HCT116 (cell line): ENCODE results near the gene ABCG8. TPM values are rescaled to one million over a fixed set of nuclear protein-coding genes. Genes with fewer than 3 reads are reported as not detected.

Source experiments
- ATAC-seq: fragments of 200-7000 bp; cut with Tn5 transposase; 2 replicates; pipeline ENCODE4 v1.9.1; 2020; ENCODE audit warnings: mild to moderate bottlenecking, moderate library complexity
- BruUV-seq: library from RNA; stranded (reverse); fragments of 400-500 nt; replicated peaks from 2 replicates; lab custom pipeline; 2021; lab: Mats Ljungman, UMichigan
- CTCF ChIA-PET: fragments of 300-600 bp; sonication (Branson Sonifier 250); formaldehyde crosslinking; loops from one replicate; lab custom pipeline; 2021; ENCODE audit warnings: antibody characterized with exemption; lab: Charles Lee
- POLR2A ChIA-PET: fragments of 300-600, 350-600 bp; sonication (Branson Sonifier 250); formaldehyde crosslinking; loops from one replicate; lab custom pipeline; 2021; ENCODE audit warnings: antibody characterized with exemption; lab: Charles Lee
- RAD21 ChIA-PET, 2 experiments: fragments of 300-600 bp; sonication (Branson Sonifier 250); formaldehyde crosslinking; loops; one replicate each; lab custom pipeline; 2023; ENCODE audit warnings: low total read pairs in 2 of 2; ENCODE audit not compliant: uncharacterized antibody in 2 of 2, unreplicated experiment in 2 of 2, low non-redundant PET in 1 of 2; lab: Charles Lee
- DNase-seq: peaks from one replicate; pipeline ENCODE4 v3.0.0-alpha.2; 2010; ENCODE audit warnings: low read depth, low spot score
- H2AFZ ChIP-seq: fragments of 200-600 bp; shearing (Covaris generic), sonication (generic); 2 replicates; pipeline ENCODE4 v1.6.1; 2017; ENCODE audit warnings: low read depth, mixed run types, mixed read lengths, antibody characterized with exemption, low read length; ENCODE audit not compliant: poor library complexity, severe bottlenecking
- H3K27ac ChIP-seq: 2 replicates; pipeline ENCODE4 v1.5.1; 2012; ENCODE audit warnings: low read depth, low read length
- H3K27me3 ChIP-seq: fragments of 200-600 bp; sonication (generic); 2 replicates; pipeline ENCODE4 v1.6.1; 2016; ENCODE audit warnings: mixed run types, low read length, mixed read lengths; ENCODE audit not compliant: insufficient read depth
- H3K36me3 ChIP-seq, 2 experiments: fragments of 200-500 bp in 1 of 2; fragments of 200-600 bp in 1 of 2; sonication (Bioruptor generic) in 1 of 2; sonication (generic) in 1 of 2; 2 replicates each; pipeline versions ENCODE4 v1.5.1 to v1.6.1; 2014 to 2016; ENCODE audit warnings: low read length in 2 of 2, inconsistent platforms in 1 of 2, mixed read lengths in 1 of 2, mixed run types in 1 of 2; ENCODE audit not compliant: insufficient read depth in 2 of 2, control insufficient read depth in 1 of 2
- H3K4me1 ChIP-seq, 2 experiments: fragments of 200-600 bp in 1 of 2; sonication (generic) in 1 of 2; 2 replicates each; pipeline versions ENCODE4 v1.5.1 to v1.6.1; 2012 to 2017; ENCODE audit warnings: low read length in 2 of 2, inconsistent platforms in 1 of 2, mild to moderate bottlenecking in 1 of 2, mixed read lengths in 1 of 2, mixed run types in 1 of 2, moderate library complexity in 1 of 2; ENCODE audit not compliant: insufficient read depth in 2 of 2, control insufficient read depth in 1 of 2
- H3K4me2 ChIP-seq: fragments of 200-600 bp; sonication (generic); 2 replicates; pipeline ENCODE4 v1.6.1; 2017; ENCODE audit warnings: mixed run types, low read length, mixed read lengths
- H3K4me3 ChIP-seq, 2 experiments: fragments of 200-600 bp in 1 of 2; sonication (generic) in 1 of 2; replicated peaks in 1 of 2; 2 replicates each; pipeline ENCODE4 v1.5.1; 2011 to 2016; ENCODE audit warnings: low read length in 2 of 2, control low read depth in 1 of 2, low read depth in 1 of 2, mild to moderate bottlenecking in 1 of 2, mixed read lengths in 1 of 2, mixed run types in 1 of 2
- H3K79me2 ChIP-seq: fragments of 200-600 bp; sonication (generic); 2 replicates; pipeline ENCODE4 v1.6.1; 2017; ENCODE audit warnings: mild to moderate bottlenecking, mixed run types, low read length, moderate library complexity, mixed read lengths; ENCODE audit not compliant: insufficient read depth
- H3K9ac ChIP-seq: fragments of 200-600 bp; sonication (generic); 2 replicates; pipeline ENCODE4 v1.6.1; 2016; ENCODE audit warnings: low read length, mixed read lengths
- H3K9me2 ChIP-seq: fragments of 200-600 bp; sonication (generic), shearing (Covaris generic); 2 replicates; pipeline ENCODE4 v1.6.1; 2017; ENCODE audit warnings: mixed run types, mild to moderate bottlenecking, moderate library complexity; ENCODE audit not compliant: insufficient read depth
- H3K9me3 ChIP-seq, 2 experiments: fragments of 200-500 bp in 1 of 2; fragments of 200-600 bp in 1 of 2; sonication (Bioruptor generic) in 1 of 2; sonication (generic) in 1 of 2; 2 replicates each; pipeline ENCODE4 v1.6.1; 2014 to 2017; ENCODE audit warnings: low read length in 2 of 2, mixed read lengths in 2 of 2, inconsistent platforms in 1 of 2, low read depth in 1 of 2, mild to moderate bottlenecking in 1 of 2, mixed run types in 1 of 2, moderate library complexity in 1 of 2; ENCODE audit not compliant: control insufficient read depth in 1 of 2, insufficient read depth in 1 of 2
- H4K20me1 ChIP-seq: fragments of 200-600 bp; sonication (generic), shearing (Covaris generic); 2 replicates; pipeline ENCODE4 v1.6.1; 2017; ENCODE audit warnings: mixed run types, mild to moderate bottlenecking, moderate library complexity; ENCODE audit not compliant: insufficient read depth
- ATF3 ChIP-seq: IDR thresholded peaks from 2 replicates; pipeline ENCODE4 v1.6.1; 2012
- CBX3 ChIP-seq: IDR thresholded peaks from 2 replicates; pipeline ENCODE4 v1.6.1; 2012; ENCODE audit warnings: low read depth
- CEBPB ChIP-seq: IDR thresholded peaks from 2 replicates; pipeline ENCODE4 v1.6.1; 2012; ENCODE audit warnings: low read depth
- EGR1 ChIP-seq: IDR thresholded peaks from 2 replicates; pipeline ENCODE4 v1.6.1; 2012; ENCODE audit warnings: low read depth
- ELF1 ChIP-seq: IDR thresholded peaks from 2 replicates; pipeline ENCODE4 v1.6.1; 2012; ENCODE audit warnings: low read depth, borderline replicate concordance
- EZH2 ChIP-seq: fragments of 200-600 bp; sonication (generic); IDR thresholded peaks from 2 replicates; pipeline ENCODE4 v1.6.1; 2017; ENCODE audit warnings: antibody characterized with exemption, mixed run types
- EZH2phosphoT487 ChIP-seq: fragments of 200-600 bp; IDR thresholded peaks from 2 replicates; pipeline ENCODE4 v1.6.1; 2018; ENCODE audit warnings: antibody characterized with exemption, borderline replicate concordance
- FOSL1 ChIP-seq: IDR thresholded peaks from 2 replicates; pipeline ENCODE4 v1.6.1; 2012; ENCODE audit warnings: low read depth
- JUND ChIP-seq: IDR thresholded peaks from 2 replicates; pipeline ENCODE4 v1.6.1; 2012
- POLR2A ChIP-seq: IDR thresholded peaks from 2 replicates; pipeline ENCODE4 v1.7.0; 2011; ENCODE audit warnings: borderline replicate concordance; ENCODE audit not compliant: insufficient read depth, insufficient read length; ENCODE audit errors: extremely low read depth
- POLR2AphosphoS5 ChIP-seq: IDR thresholded peaks from 2 replicates; pipeline ENCODE4 v1.6.1; 2011; ENCODE audit warnings: mild to moderate bottlenecking, low read depth, low read length, moderate library complexity
- RAD21 ChIP-seq: IDR thresholded peaks from 2 replicates; pipeline ENCODE4 v1.6.1; 2012; ENCODE audit warnings: low read depth, mild to moderate bottlenecking
- REST ChIP-seq: IDR thresholded peaks from 2 replicates; pipeline ENCODE4 v1.6.1; 2012; ENCODE audit warnings: low read depth
- SIN3A ChIP-seq: IDR thresholded peaks from 2 replicates; pipeline ENCODE4 v1.6.1; 2012; ENCODE audit warnings: low read depth
- SRF ChIP-seq: IDR thresholded peaks from 2 replicates; pipeline ENCODE4 v1.6.1; 2012; ENCODE audit warnings: low read depth
- TCF7L2 ChIP-seq: IDR thresholded peaks from 2 replicates; pipeline ENCODE4 v1.7.0; 2011; ENCODE audit warnings: borderline replicate concordance, inconsistent platforms; ENCODE audit not compliant: insufficient read depth, insufficient read length; ENCODE audit errors: extremely low read depth
- YY1 ChIP-seq: IDR thresholded peaks from 2 replicates; pipeline ENCODE4 v1.6.1; 2011; ENCODE audit warnings: low read length, low read depth, moderate library complexity, mild to moderate bottlenecking; ENCODE audit not compliant: insufficient replicate concordance; ENCODE audit errors: extremely low read depth
- ZBTB33 ChIP-seq: IDR thresholded peaks from 2 replicates; pipeline ENCODE4 v1.6.1; 2011; ENCODE audit warnings: mild to moderate bottlenecking, low read length, moderate library complexity; ENCODE audit not compliant: insufficient replicate concordance; ENCODE audit errors: extremely low read depth
- ZFX ChIP-seq: fragments of 450-650 bp; IDR thresholded peaks from 2 replicates; pipeline ENCODE4 v1.6.1; 2017
- ZNF274 ChIP-seq: fragments of 200-500 bp; sonication (Bioruptor generic); IDR thresholded peaks from 2 replicates; pipeline ENCODE4 v1.6.1; 2014; ENCODE audit warnings: mild to moderate bottlenecking, low read depth, low read length, inconsistent platforms
- intact Hi-C: fragments of 100-400 bp; cut with micrococcal nuclease; formaldehyde crosslinking; loops from 2 replicates; pipeline ENCODE4 v1.10.0; 2022
- total RNA-seq: library from RNA; stranded (reverse); gene quantifications from one replicate; pipeline ENCODE4 v1.2.1, GENCODE V29; 2021; ENCODE audit not compliant: unreplicated experiment

The ABCG8 gene
- total RNA-seq, 1 experiment from 2014 or later: 0.05 TPM

- TF ChIP-seq REST: no peak
- TF ChIP-seq CBX3: no peak
- TF ChIP-seq CEBPB: no peak
- TF ChIP-seq EZH2phosphoT487: no peak
- TF ChIP-seq SIN3A: no peak
- TF ChIP-seq JUND: no peak
- no peak for TF ChIP-seq ELF1
- no peak for TF ChIP-seq EZH2
Observed at GRCh38 chr2:43841949-43842865, 3.4 kb downstream of the ABCG8 start (continued).

- no peaks in the 10 kb centered on the region for H3K9me3 ChIP-seq
- RAD21 ChIA-PET: no interaction called here
- intact Hi-C loops: no loop called here
- no peaks in the 10 kb centered on the region for H3K36me3 ChIP-seq
- no peaks in the 10 kb centered on the region for H3K27me3 ChIP-seq
- no peak overlapping the region for H3K27ac ChIP-seq
- H3K4me1 ChIP-seq: peaks cover 0 to 2% of the 10 kb centered on the region in 2 experiments; a peak in 2 of 4 replicates
- TF ChIP-seq EGR1: no peak
- no peak for TF ChIP-seq CEBPB
- no peak for TF ChIP-seq YY1
- TF ChIP-seq SRF: no peak
- no peak for TF ChIP-seq ZNF274
- TF ChIP-seq ZFX: no peak
- no peak for TF ChIP-seq FOSL1
- no peak for TF ChIP-seq POLR2AphosphoS5
- no peak for TF ChIP-seq ATF3
- TF ChIP-seq CBX3: no peak
- TF ChIP-seq TCF7L2: no peak
- no peak for TF ChIP-seq ZBTB33
- TF ChIP-seq ELF1: no peak
- TF ChIP-seq RAD21: no peak
- TF ChIP-seq SIN3A: no peak
- TF ChIP-seq JUND: no peak
- TF ChIP-seq EZH2: no peak
- no peak for TF ChIP-seq POLR2A
- TF ChIP-seq EZH2phosphoT487: no peak
- TF ChIP-seq, all 23 proteins: peak for 0
- BruUV-seq: no TSS peak
- CTCF ChIA-PET: no interaction called here
- DNase-seq (no peak), ATAC-seq (no peak)
- Histone ChIP-seq H3K9me2 (no peaks in the 10 kb centered on the region), H3K4me2 (no peak overlapping the region), H3K79me2 (no peaks in the 10 kb centered on the region), H3K4me3 (no peak overlapping the region), H2AFZ (no peak overlapping the region), H4K20me1 (no peaks in the 10 kb centered on the region), H3K9ac (no peak overlapping the region)
- POLR2A ChIA-PET: no interaction called here
Observed at GRCh38 chr2:43842866-43843226, 4.1 kb downstream of the ABCG8 start.
